HuH-7.5 (cell line): ENCODE results near the gene SLC7A6.
"Not testable (repeated sequence)": the region's sequence is repeated elsewhere in the genome, so short reads cannot be mapped to it uniquely, and the experiment has no call there.

Source experiments
- DNase-seq: peaks from one replicate; pipeline ENCODE4 v3.0.0; 2011; ENCODE audit warnings: low spot score

Gene SLC7A6

DNA sequence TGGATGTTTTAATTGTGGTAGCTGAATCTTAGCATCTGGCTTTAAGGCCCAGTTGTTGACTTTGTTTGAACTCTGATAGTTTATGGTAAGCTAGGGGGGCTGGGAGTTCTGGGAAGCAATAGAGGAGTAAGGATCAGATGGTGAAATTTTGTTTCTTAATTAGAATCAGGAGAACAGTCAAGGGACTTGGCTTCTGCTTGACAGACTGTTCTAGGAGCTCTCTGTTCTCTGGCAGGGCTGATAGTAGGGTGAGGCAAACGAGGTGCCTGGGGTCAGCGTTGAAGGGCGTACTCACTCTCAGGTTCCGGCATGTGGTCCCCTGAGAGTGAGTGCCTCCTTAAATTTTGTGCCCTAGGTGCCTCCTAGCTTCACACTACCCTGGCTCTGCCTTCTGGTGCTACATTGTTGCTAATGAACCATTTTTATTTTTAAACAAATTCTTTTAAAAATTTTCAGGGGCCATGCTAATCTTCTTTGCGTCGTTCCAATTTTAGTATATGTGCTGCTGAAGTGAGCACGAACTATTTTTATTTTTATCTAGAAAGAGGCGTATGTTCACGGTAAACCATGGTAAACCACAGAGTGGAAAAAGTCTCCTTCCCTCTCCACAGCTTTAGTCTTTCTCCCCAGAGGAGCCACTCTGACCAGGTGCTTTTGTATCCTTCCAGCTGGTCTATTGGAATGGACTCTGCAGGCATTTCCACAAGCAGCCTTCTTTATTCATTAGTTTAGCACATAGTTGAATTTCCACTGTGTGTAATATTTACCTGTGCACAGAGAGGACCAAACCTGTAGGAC is 19.7 kb downstream of the SLC7A6 start:
- no peak for DNase-seq

DNA sequence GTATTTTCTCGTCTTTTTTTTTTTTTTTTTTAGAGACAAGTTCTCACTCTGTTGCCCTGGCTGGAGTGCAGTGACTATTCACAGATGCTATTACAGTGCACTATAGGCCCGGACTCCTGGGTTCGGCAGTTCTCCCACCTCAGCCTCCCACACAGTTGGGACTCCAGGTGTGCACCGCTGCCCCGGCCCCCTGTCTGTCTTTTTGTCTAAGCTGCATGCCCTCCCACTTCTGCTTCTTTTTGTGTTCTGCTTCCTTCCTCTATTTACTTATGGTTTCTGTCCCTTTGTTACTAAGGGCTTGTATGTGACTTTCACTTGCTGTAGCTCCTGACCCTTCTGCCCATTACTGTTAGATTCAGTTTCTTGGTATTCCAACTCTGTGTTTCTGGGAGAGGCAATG is 20.5 kb downstream of the SLC7A6 start:
- DNase-seq: no peak

DNA sequence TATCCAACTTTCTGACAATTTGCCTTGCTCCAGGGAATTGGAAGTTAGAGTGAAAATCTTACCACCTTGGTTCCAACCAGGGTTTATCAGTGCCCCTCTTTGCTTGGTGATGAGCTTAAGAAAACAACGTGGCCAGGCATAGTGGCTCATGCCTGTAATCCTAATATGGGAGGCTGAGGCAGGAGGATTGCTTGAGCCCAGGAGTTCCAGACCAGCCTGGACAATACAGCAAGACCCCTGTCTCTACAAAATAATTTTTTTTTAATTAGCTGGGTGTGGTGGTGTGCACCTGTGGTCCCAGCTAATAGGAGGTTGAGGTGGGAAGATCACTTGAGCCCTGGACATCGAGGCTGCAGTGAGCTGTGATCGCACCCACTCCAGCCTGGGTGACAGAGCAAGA is 21.4 kb downstream of the SLC7A6 start:
- DNase-seq: no peak

DNA sequence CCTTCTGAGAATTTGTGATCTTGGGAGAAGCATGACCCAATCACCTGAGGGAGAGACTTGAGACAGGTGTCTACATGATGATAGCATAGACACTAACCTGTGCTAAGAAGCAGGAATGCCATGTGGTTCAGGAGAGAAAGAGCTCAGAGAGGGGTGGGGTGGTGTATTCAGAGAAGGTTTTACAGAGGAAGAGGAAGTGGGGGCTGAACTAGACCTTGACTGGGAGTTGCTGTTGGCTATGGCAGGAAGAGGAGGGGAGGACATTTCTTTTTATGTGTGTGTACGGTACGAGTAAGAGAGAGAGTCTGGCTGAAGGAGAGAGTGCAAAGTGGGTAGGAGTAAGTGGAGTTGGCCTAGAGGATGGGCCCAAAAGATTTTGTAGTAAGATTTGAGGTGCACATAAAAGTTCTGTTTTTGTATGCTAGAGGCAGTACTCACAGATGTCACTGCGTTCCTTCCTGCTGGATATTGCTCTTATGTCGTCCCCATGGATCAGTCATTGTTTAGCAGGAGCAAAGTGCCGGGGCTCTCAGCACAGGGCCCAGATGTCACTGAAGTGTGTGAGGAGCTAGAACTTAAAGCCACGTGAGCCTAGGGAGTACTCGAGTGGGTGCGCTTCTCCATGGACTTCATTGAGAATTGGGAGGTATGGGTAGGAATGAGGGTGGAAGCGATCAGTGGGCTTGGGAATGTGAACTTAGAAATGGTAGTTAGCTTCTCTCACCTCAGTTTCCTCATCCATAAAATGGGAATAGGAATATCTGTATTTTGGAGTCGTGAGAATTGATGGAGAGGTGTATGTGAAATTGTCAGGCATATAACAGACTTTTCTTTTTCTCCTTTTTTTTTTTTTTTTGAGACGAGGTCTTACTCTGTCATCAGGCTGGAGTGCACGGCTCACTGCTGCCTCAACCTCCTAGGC is 22.1 kb downstream of the SLC7A6 start:
- DNase-seq: no peak

DNA sequence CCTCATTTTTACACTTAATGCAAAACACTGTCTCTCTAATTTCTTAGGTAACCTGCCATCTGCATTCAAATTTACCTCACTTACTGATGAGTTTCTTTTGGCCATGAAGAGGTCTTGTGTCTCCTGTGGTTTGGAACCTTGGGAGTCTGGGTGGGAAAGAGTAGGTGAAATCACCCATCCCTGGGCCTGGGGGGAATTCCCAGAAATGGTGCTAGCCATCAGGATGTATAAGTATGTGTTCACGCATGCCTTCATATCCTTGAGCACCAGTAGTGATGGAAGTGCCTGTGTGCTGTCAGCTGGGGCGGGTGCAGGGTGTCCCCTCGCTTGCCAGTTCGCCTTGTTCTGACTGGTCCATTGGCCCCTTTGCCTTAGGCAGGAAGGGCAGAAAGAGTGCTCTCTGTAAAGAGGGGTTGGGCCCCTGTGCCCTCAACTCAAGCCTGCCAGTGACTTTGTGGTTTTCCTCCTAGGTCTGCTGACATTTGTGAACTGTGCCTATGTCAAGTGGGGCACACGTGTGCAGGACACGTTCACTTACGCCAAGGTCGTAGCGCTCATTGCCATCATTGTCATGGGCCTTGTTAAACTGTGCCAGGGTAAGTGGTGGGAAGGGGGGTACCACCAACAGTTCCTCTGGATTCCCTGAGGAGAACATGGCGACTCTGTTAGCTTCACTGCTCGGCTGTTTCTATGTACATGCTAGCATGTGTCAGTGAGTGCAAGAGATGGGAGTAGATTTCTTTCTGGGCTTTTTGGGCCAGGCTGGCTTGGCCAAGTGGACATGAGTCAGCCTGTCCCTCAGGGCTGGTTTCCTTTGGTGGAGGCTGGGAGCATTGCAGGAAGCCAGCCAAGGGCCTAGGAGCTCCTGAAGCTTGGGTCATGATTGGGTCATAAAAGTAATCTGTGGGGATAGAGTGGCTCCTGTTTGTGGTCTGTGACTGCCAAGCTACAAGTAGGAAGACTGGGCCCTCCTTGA is 23.2 kb downstream of the SLC7A6 start:
- DNase-seq: no peak

DNA sequence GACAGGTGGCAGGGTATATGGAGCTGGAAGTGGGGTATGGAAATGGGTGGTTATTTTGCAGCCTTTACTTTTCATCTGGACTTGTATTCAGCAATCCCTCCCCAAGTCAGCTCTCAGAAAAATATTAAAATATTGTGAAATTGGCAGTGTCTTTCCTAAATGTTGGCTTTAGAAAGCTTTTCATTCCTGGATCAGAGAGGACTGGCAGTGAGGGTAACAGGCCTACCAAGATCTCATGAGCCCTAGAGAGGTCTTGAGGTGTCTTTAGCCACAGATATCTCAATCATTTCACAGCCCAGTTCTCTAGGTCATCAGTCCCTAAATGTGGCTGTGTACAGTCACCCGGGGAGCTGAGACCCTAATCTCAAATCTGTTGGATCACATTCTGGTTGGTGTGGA is 23.9 kb downstream of the SLC7A6 start:
- DNase-seq: no peak

DNA sequence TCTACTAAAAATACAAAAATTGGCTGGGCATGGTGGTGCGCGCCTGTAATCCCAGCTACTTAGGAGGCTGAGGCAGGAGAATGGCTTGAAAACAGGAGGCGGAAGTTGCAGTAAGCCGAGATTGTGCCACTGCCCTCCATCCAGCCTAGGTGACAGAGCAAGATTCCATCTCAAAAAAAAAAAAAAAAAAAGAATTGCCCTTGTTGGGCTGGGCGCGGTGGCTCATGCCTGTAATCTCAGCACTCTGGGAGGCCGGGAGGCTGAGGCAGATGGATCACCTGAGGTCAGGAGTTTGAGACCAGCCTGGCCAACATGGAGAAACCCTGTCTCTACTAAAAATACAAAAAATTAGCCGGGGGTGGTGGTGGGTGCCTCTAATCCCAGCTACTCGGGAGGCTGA is 24.5 kb downstream of the SLC7A6 start:
- DNase-seq: not testable (repeated sequence)

DNA sequence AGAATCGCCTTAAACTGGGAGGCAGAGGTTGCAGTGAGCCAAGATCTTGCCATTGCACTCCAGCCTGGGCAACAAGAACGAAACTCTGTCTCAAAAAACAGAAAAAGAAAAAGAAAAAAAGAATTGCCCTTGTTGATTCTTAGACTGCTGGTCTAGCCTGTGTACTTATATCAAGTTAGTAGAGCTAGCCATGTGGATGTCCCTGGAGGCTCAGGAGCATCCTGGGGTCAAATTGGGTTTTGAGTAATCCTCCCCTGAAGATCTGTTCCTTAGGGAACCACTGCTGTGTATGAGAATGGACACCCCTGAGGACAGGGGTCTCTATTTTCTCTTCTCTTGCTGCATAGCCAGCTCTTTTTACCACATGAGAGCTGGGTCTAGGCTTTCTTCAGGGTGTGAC is 24.9 kb downstream of the SLC7A6 start:
- no peak for DNase-seq

DNA sequence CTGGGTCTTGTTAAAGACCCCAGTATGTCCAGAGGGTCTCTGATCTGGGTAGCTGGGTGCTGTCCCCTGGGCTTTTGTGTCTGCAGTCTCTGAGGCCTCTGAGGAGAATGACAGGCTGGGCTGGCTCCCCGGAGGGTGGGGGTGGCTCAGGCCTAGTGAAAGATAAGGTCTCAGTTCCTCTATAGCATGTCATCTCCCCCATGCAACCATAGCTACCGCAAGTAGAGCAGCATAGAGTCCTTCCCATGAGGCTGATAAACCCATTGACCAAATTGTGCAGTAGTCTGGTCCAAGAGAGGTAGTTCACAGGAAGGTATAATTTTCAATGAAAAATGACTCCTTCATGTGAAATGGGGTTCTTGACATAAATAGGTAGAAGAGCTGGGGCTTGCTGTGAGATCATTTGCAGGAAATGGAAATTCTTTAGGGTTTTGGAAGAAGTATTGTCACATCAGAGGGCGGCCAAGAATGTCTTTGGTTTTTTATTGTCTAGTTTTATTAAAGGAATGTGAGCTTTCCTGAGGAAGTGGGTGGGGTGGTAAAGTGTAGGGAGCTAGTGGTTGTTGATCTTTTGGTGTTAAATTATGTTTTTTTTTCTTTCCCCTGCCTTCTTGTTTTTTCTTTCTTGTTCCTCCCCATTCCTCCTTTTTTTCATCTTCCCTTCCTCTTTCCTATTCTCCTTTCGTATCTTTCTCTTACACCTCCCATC is 25.4 kb downstream of the SLC7A6 start:
- no peak for DNase-seq

DNA sequence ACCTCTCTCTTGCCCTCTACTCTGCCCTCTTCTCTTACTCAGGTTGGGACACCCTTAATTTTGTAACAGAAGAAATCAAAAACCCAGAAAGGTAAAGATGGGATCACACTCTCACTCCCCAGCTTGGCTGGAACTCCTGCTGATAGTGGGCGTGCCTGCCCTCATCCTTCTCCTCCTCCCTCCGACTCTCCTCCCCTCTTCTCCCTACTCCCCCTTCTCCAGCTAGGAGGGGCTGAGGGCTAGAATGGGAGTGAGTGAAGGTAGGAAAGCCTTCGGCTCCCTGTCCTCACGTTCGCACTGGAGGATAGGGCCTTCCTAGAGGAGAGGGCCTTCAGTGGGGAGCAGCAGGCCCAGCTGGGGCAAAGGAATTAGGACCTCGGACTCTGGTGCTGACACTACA is 26.1 kb downstream of the SLC7A6 start:
- DNase-seq: no peak

DNA sequence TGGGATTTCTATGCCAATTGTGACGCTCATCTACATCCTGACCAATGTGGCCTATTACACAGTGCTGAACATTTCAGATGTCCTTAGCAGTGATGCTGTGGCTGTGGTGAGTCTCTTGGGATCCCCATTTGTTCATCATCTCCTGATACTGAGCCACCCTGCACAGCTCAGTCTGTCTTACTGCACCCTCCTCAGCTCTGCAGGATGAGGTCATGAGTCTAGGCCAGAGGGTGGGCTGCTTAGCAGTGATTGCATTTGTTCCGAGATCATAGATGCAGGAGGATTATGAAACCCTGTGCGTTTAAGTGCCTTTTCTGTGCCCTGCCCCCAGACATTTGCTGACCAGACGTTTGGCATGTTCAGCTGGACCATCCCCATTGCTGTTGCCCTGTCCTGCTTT is 26.9 kb downstream of the SLC7A6 start:
- no peak for DNase-seq

DNA sequence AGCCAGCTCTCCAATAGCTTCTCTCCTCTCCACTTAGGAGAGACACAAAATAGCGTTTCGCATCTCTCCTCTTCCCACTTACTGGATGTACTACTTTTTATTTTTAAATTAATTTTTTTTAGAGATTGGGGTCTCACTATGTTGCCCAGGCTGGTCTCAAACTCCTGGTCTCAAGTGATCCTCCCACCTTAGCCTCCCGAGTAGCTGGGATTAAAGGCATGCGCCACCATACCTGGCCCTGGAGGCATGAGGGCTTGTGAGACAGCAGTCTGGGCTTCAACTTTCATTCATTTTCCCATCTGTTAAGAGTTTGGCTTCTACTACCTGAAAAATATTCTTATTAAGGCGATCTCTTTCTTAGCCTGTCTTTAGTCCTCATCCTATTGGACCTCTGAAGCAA is 28.1 kb downstream of the SLC7A6 start:
- no peak for DNase-seq

DNA sequence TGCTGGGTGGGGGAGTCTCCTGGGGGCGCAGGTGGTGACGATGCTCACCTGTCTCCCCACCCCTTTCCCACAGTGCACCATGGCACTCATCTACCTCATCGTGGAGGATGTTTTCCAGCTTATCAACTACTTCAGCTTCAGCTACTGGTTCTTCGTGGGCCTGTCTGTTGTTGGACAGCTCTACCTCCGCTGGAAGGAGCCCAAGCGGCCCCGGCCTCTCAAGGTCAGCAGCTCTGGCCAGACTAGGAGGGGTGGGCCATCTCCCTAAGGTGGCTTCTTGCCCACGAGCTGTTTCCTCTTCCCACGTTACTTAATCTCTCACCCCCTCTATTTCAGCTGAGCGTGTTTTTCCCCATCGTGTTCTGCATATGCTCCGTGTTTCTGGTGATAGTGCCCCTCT is 32.0 kb downstream of the SLC7A6 start:
- DNase-seq: no peak

DNA sequence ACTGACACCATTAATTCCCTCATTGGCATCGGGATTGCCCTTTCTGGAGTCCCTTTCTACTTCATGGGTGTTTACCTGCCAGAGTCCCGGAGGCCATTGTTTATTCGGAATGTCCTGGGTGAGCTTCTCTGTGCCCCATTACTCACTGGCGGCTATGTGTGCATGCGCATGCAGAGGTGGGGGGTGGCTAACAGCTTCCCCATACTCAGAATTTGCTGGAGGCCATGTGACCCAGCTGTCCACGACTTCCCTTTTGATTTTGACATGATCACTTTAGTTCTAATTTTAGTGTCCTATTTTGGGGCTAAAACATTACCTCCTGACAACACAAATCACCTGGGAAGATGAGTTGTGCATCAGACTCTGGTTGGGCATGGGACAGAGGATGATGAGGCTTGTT is 32.4 kb downstream of the SLC7A6 start:
- no peak for DNase-seq

DNA sequence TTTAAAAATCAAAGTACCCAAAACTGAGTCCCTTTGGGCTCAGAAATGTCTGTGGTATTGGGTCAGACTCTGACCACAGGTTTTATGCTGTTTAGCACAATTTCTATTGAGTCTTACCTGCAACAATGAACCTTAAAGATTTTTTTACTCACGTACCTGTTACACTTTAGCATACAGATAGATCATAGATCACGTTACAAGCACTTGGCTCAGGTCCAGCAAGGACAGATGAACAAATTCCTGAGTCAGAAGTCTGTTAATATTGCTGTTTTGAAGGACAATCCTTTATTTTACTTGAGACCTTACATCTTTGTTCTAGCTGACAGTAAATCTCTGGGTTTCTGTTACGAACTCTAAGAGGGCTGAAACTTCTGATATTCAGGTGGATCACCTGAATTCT is 33.6 kb downstream of the SLC7A6 start:
- DNase-seq: no peak

DNA sequence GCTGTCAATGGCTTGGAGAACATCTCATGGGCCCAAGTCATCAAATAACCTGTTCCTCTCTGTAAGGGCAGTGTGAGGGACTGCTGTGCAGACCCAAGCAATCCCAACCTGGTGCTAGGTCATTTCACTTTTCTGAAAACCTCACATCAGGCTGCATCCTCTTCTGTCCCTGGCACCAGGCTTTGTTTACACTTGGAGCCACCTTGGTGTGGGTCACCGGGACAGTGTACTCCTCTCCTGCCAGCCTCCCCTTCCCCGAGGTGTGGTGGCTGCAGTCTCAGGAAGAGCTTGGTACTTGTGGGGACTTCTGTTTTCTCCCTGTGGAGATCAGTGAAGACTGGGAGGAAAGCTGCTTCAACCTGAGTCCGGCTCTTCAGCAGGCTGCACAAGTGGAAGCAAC is 34.0 kb downstream of the SLC7A6 start:
- DNase-seq: no peak

DNA sequence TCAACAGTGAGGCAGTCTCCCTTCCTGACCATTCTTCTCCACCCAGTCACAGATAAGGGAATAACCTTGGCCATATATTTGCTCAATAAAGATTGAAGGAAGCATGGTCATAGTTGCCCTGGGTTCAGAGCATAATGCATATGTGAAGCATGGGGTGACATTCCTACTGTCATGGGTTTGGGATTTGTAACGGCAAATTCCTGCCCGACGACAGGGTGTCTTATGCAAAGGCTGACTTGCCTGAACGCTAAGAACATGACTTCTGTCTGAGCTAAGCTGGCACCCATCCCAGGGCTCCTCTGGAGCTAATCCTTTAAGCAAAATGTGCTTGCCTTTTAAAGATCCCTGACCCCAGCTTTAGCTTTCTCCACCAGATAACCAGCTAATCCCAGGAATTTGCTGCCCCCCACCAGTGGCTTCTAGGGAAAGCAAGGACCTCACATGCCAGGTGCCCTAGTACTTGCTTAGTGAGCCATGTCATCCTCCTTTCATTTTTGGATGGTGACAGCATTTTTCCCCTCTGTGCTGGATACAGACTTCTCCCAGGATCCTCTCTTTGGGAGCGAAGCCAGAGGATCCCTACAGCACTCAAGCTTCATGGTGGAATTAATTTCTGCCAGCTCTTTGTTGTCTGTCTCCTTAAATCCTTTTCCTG is 34.7 kb downstream of the SLC7A6 start:
- no peak for DNase-seq

DNA sequence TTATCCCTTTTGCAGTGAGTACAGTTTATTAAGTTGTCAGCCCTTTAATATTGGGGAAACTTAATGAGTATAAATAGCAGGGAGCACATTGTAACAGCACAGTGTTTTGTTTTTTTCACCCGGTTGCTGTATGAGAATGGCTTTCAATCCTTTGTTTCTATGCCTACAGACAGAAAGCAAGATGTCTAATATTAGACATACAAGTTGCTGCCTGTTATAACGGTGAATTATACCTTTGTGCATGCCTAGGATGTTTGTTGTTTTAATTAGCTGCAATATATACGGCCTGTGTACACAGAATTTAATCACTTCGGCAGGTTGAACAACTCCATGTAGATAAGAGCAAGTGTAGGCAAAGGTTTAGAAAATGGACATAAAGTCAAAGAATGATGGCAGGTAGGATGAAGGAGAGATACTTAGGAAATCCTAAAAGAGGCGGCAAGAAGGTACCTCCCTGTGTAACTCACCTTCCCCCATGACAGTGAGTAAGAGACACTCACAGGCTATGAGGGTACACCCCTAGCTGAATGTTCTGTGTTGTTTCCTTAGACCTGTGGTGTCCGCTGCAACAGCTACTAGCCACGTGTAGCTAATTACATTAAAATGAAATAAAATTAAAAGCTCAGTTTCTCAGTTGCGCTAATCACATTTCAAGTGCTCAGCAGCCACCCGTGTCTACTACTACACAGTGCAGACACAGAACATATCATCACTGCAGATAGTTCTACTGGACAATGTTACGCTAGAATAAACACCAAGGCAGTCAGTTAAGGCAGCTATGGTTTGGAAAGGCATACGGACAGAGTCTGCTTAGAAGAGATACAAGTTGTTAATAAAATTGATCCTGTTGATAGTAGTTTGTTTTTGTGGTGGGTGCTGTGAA is 35.5 kb downstream of the SLC7A6 start:
- no peak for DNase-seq

DNA sequence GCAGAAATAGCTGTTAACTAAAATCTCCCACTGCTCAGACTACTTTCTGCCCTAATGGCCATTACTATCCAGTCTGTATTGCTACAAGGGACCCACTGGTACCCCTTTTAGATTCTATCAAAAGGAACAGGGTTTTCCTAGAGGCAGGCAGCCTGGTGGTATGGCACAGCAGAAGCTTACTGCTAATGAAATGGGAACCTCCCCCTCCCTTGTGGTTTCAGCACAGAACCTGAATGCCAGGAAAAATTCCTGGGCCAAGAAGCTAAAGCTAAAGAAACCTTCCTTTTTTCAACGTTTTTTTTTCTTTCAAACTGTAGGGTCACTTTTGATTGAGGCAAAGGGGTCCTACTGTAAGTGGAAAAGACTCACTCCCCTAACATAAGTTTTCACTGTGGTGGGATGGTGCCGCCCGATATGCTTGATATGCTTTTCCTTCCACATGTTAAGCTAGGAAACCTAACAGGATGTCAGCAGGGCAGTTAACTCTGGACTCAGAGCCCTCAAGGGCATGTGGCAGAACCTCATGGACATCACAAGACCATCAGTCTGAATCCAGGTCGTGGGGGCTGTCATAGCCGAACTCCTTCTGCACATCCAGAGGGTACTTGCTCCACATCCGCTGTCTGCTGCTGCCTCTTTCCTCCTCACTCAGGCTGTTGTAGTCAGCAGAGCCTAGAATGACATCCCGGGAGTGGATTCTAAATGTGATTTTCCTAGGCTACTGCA is 36.6 kb downstream of the SLC7A6 start:
- DNase-seq: no peak
